Loucy (cell line): ENCODE data around the gene AKR1C8.

Source experiments
- H2AFZ ChIP-seq: fragments of 200-600 bp; sonication (generic); 2 replicates; pipeline ENCODE4 v1.6.0; 2016; ENCODE audit warnings: antibody characterized with exemption, mild to moderate bottlenecking, low read length, moderate library complexity
- H3F3A ChIP-seq: fragments of 200-600 bp; 2 replicates; pipeline ENCODE4 v1.6.0; 2016; ENCODE audit warnings: antibody characterized with exemption, low read depth, mild to moderate bottlenecking
- H3K27me3 ChIP-seq: fragments of 200-600 bp; sonication (generic); 2 replicates; pipeline ENCODE4 v1.6.1; 2014; ENCODE audit warnings: low read length, mild to moderate bottlenecking; ENCODE audit not compliant: insufficient read depth, poor library complexity, severe bottlenecking
- H3K36me3 ChIP-seq: fragments of 200-600 bp; sonication (generic); 2 replicates; pipeline ENCODE4 v1.6.1; 2016; ENCODE audit warnings: low read length; ENCODE audit not compliant: insufficient read depth
- H3K4me1 ChIP-seq: fragments of 200-600 bp; sonication (generic); 2 replicates; pipeline ENCODE4 v1.5.1; 2014; ENCODE audit warnings: low read length, mild to moderate bottlenecking; ENCODE audit not compliant: insufficient read depth, poor library complexity, severe bottlenecking
- H3K4me2 ChIP-seq: fragments of 200-600 bp; sonication (generic); 2 replicates; pipeline ENCODE4 v1.6.0; 2014; ENCODE audit warnings: antibody characterized with exemption, low read length, low read depth, mild to moderate bottlenecking; ENCODE audit not compliant: poor library complexity, severe bottlenecking
- H3K4me3 ChIP-seq: fragments of 200-600 bp; sonication (generic); 2 replicates; pipeline ENCODE4 v1.5.1; 2014; ENCODE audit warnings: low read length, mild to moderate bottlenecking, mixed read lengths; ENCODE audit not compliant: poor library complexity, severe bottlenecking
- H3K79me2 ChIP-seq: fragments of 200-600 bp; sonication (generic); 2 replicates; pipeline ENCODE4 v1.6.1; 2014; ENCODE audit warnings: low read length; ENCODE audit not compliant: insufficient read depth
- H3K9ac ChIP-seq: fragments of 200-600 bp; sonication (generic); 2 replicates; pipeline ENCODE4 v1.6.0; 2014; ENCODE audit warnings: mild to moderate bottlenecking, low read depth, low read length, moderate library complexity; ENCODE audit not compliant: poor library complexity, severe bottlenecking
- H3K9me2 ChIP-seq: fragments of 200-600 bp; sonication (generic); replicated peaks from 2 replicates; pipeline ENCODE4 v1.6.1; 2016; ENCODE audit warnings: low read depth, low read length, mixed read lengths
- H3K9me3 ChIP-seq: fragments of 200-600 bp; sonication (generic); 2 replicates; pipeline ENCODE4 v1.6.1; 2014; ENCODE audit warnings: mild to moderate bottlenecking, antibody characterized with exemption, low read length, low read depth; ENCODE audit not compliant: insufficient read depth
- H4K20me1 ChIP-seq: fragments of 200-600 bp; sonication (generic); 2 replicates; pipeline ENCODE4 v1.6.0; 2014; ENCODE audit warnings: antibody characterized with exemption, low read length, mild to moderate bottlenecking; ENCODE audit not compliant: insufficient read depth, poor library complexity, severe bottlenecking
- CTCF ChIP-seq: fragments of 200-600 bp; sonication (generic); conservative IDR thresholded peaks from 2 replicates; pipeline ENCODE4 v1.5.1; 2014; ENCODE audit warnings: mild to moderate bottlenecking, antibody characterized with exemption, low read length
- EZH2phosphoT487 ChIP-seq: fragments of 200-600 bp; IDR thresholded peaks from 2 replicates; pipeline ENCODE4 v1.6.1; 2018; ENCODE audit warnings: antibody characterized with exemption, mild to moderate bottlenecking, moderate library complexity, borderline replicate concordance

Gene AKR1C8

GRCh38 chr10:5159126-5159525 lies 25.8 kb downstream of the AKR1C8 start:
- peaks cover 24% of the 10 kb centered on the region; the same call in 1 of the 2 replicates for H3K9me3 ChIP-seq
- H3K9ac ChIP-seq, result no peak overlapping the region
- no peaks in the 10 kb centered on the region for H4K20me1 ChIP-seq
- H3K4me1 ChIP-seq, result no peaks in the 10 kb centered on the region
- H3K79me2 ChIP-seq, result no peaks in the 10 kb centered on the region
- TF ChIP-seq CTCF (no peak), EZH2phosphoT487 (no peak)
- no peak overlapping the region for H3K4me2 ChIP-seq
- no peak overlapping the region for H2AFZ ChIP-seq
- H3K36me3 ChIP-seq, result no peaks in the 10 kb centered on the region
- H3K9me2 ChIP-seq, result no peaks in the 10 kb centered on the region
- H3F3A ChIP-seq, result no peaks in the 10 kb centered on the region
- H3K27me3 ChIP-seq, result no peaks in the 10 kb centered on the region
- no peak overlapping the region for H3K4me3 ChIP-seq

GRCh38 chr10:5157501-5157900 lies 27.4 kb downstream of the AKR1C8 start:
- Histone ChIP-seq H3K4me3 (no peak overlapping the region), H3K4me2 (no peak overlapping the region), H3F3A (no peaks in the 10 kb centered on the region), H3K27me3 (no peaks in the 10 kb centered on the region), H4K20me1 (no peaks in the 10 kb centered on the region), H3K36me3 (no peaks in the 10 kb centered on the region), H3K9me2 (no peaks in the 10 kb centered on the region), H2AFZ (no peak overlapping the region), H3K4me1 (no peaks in the 10 kb centered on the region), H3K9me3 (peaks cover 9% of the 10 kb centered on the region; the same call in 1 of the 2 replicates), H3K79me2 (no peaks in the 10 kb centered on the region), H3K9ac (no peak overlapping the region)
- no peak for TF ChIP-seq EZH2phosphoT487
- no peak for TF ChIP-seq CTCF

GRCh38 chr10:5155951-5156350 lies 29.0 kb downstream of the AKR1C8 start:
- no peak overlapping the region for H3K4me2 ChIP-seq
- H3K79me2 ChIP-seq, result no peaks in the 10 kb centered on the region
- H4K20me1 ChIP-seq, result no peaks in the 10 kb centered on the region
- H3K36me3 ChIP-seq, result no peaks in the 10 kb centered on the region
- H2AFZ ChIP-seq, result no peak overlapping the region
- no peaks in the 10 kb centered on the region for H3F3A ChIP-seq
- TF ChIP-seq EZH2phosphoT487 (no peak), CTCF (no peak)
- H3K9ac ChIP-seq, result no peak overlapping the region
- no peaks in the 10 kb centered on the region for H3K4me1 ChIP-seq
- 0 out of 2 replicates have a peak, but pooled peaks cover under 1% of the 10 kb centered on the region for H3K9me3 ChIP-seq
- no peaks in the 10 kb centered on the region for H3K9me2 ChIP-seq
- H3K27me3 ChIP-seq, result no peaks in the 10 kb centered on the region
- H3K4me3 ChIP-seq, result no peak overlapping the region
